ENCODE data around the gene GNAS. TPM values are rescaled to one million over a fixed set of nuclear protein-coding genes. Genes with fewer than 3 reads are reported as not detected.

The GNAS gene
- total RNA-seq, 2 experiments from 2014 or later: 638 to 913 TPM

DNA sequence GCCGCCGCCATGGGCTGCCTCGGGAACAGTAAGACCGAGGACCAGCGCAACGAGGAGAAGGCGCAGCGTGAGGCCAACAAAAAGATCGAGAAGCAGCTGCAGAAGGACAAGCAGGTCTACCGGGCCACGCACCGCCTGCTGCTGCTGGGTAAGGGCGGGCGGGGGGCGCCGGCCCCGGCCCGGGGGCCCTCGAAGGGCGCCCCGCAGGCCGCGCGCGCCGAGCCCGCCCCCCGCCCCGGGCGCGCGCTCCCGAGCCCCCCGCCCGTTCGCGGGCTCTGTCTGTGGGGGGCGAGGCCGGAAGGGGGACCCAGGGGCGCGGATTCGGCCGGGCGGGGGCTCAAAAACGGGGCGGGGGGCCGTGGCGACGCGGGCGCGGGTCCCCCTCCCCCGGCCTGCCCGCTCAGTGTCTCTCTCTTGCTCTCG, 39.2 kb downstream of the GNAS start:
- TF ChIP-seq, protein P1, sequence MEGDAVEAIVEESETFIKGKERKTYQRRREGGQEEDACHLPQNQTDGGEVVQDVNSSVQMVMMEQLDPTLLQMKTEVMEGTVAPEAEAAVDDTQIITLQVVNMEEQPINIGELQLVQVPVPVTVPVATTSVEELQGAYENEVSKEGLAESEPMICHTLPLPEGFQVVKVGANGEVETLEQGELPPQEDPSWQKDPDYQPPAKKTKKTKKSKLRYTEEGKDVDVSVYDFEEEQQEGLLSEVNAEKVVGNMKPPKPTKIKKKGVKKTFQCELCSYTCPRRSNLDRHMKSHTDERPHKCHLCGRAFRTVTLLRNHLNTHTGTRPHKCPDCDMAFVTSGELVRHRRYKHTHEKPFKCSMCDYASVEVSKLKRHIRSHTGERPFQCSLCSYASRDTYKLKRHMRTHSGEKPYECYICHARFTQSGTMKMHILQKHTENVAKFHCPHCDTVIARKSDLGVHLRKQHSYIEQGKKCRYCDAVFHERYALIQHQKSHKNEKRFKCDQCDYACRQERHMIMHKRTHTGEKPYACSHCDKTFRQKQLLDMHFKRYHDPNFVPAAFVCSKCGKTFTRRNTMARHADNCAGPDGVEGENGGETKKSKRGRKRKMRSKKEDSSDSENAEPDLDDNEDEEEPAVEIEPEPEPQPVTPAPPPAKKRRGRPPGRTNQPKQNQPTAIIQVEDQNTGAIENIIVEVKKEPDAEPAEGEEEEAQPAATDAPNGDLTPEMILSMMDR (conservative IDR thresholded peaks at IDR 0.05; ENCODE audit: low read length): no peak
- no peak for TF ChIP-seq EZH2phosphoT487 (IDR thresholded peaks at IDR 0.05; ENCODE audit: borderline replicate concordance, low read depth, low read length)
- DNase-seq (ENCODE audit: low spot score): peak; percentile 68
- intact Hi-C loops (cut with micrococcal nuclease; ENCODE audit: unreplicated experiment): loop anchor here (1.0 to 5.0 kb wide), 6 partner anchors 16 to 276 kb away; partner anchors contain the start of genes ATP5F1E, NELFCD and PRELID3B
- Histone ChIP-seq H3K9me3 (ENCODE audit: low read length) (no peaks in the 10 kb centered on the region), H3K36me3 (ENCODE audit: insufficient read depth, low read length) (peaks cover 35% of the 10 kb centered on the region), H4K20me1 (ENCODE audit: insufficient read depth, low read length) (peaks cover 34% of the 10 kb centered on the region), H3K27ac (ENCODE audit: low read depth, low read length, poor library complexity, severe bottlenecking) (peak overlapping the region; percentile 91), H3K79me2 (ENCODE audit: insufficient read depth, low read depth, low read length) (peaks cover 67% of the 10 kb centered on the region), H2AFZ (ENCODE audit: low read length) (no peak overlapping the region), H3K9me2 (ENCODE audit: insufficient read depth, low read length) (no peaks in the 10 kb centered on the region), H3K4me2 (ENCODE audit: low read length) (peak overlapping the region; percentile 95; the same call in 1 of the 2 replicates), H3K4me1 (ENCODE audit: insufficient read depth, low read length, poor library complexity, severe bottlenecking) (peaks cover 49% of the 10 kb centered on the region), H3K4me3 (ENCODE audit: low read depth, low read length, poor library complexity, severe bottlenecking) (peak overlapping the region; percentile 90)
- ChIA-PET CTCF (ENCODE audit: unreplicated experiment) (no interaction called here), POLR2A (interaction anchor here (0.7 kb wide), 1 partner anchor 140 kb away, joined by 3 read pairs; the partner anchor contains the start of gene ATP5F1E)
- no TSS peak for BruUV-seq (replicated peaks)

DNA sequence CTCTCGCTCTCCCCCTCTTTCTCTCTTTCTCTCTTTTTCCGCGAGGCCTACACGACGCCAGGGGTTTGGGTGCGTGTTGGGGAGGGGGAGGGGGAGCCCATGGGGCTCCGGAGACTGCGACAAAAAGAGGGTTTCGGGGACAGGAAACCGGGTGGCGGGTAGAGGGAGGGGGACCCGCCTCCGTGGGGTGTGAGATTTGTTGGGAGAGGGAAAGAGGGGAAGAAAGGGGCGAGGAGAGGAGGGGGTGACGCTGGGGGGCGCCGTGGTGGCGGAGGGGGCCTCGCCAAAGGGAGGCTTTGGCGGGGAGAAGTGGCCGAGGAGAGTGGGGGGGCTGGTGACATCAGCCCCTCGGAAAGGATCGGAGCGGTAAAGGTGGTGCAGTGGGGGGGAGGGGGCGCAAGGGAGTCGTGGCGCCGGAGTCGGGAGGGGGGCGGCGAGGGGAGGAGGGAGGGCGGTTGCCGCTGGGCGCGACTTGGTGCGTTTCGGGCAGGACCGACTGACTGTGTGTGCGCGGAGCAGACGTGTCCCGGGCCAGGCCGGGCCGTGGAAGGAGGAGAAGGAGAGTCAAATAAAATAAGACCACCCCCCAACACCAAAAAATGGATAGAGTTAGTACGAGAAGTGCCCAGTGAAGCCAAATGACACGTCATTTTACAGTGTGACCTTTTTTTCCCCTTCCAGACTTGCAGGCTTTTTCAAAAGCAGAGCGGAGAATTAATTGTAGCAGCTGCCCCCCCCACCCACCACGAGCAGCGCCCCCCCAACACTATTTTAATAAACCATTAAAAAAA, 39.8 kb downstream of the GNAS start:
- CTCF ChIA-PET (ENCODE audit: unreplicated experiment): no interaction called here
- POLR2A ChIA-PET: no interaction called here
- intact Hi-C loops (cut with micrococcal nuclease; ENCODE audit: unreplicated experiment): loop anchor here (1.0 to 5.0 kb wide), 6 partner anchors 15 to 275 kb away; partner anchors contain the start of genes ATP5F1E, NELFCD and PRELID3B
- peaks cover 43% of the 10 kb centered on the region for H3K4me1 ChIP-seq (ENCODE audit: insufficient read depth, low read length, poor library complexity, severe bottlenecking)
- H4K20me1 ChIP-seq (ENCODE audit: insufficient read depth, low read length): peaks cover 36% of the 10 kb centered on the region
- no peak for TF ChIP-seq EZH2phosphoT487 (IDR thresholded peaks at IDR 0.05; ENCODE audit: borderline replicate concordance, low read depth, low read length)
- TF ChIP-seq, protein P1 (conservative IDR thresholded peaks at IDR 0.05; ENCODE audit: low read length): peak; percentile 62
- peak overlapping the region; percentile 95 for H3K4me2 ChIP-seq (ENCODE audit: low read length)
- H3K9me2 ChIP-seq (ENCODE audit: insufficient read depth, low read length): no peaks in the 10 kb centered on the region
- no peaks in the 10 kb centered on the region for H3K9me3 ChIP-seq (ENCODE audit: low read length)
- peak; percentile 84 for DNase-seq (ENCODE audit: low spot score)
- H3K79me2 ChIP-seq (ENCODE audit: insufficient read depth, low read depth, low read length): peaks cover 73% of the 10 kb centered on the region
- no TSS peak for BruUV-seq (replicated peaks)
- peaks cover 41% of the 10 kb centered on the region for H3K36me3 ChIP-seq (ENCODE audit: insufficient read depth, low read length)
- 0 out of 2 replicates have a peak overlapping the region, but pooled peaks have one; percentile 28 for H2AFZ ChIP-seq (ENCODE audit: low read length)
- H3K4me3 ChIP-seq (ENCODE audit: low read depth, low read length, poor library complexity, severe bottlenecking): peak overlapping the region; percentile 90
- H3K27ac ChIP-seq (ENCODE audit: low read depth, low read length, poor library complexity, severe bottlenecking): peak overlapping the region; percentile 91

DNA sequence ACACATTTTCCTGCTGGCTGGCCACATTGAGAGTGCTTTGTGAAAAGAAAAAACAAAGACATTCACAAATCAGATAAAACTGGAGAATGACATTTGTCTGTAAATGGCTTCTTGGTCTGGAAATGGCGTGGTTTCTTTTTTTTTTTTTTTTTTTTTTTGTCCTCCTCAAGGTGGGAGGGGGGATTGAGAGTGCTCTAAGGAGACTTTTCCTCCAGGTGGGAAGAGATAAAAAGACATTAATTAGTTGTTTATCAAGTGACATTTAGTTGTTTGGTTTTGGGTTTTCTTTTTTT, 40.4 kb downstream of the GNAS start:
- intact Hi-C loops (cut with micrococcal nuclease; ENCODE audit: unreplicated experiment): loop anchor here (1.0 to 5.0 kb wide), 6 partner anchors 14 to 274 kb away; partner anchors contain the start of genes ATP5F1E, NELFCD and PRELID3B
- TF ChIP-seq, protein P1 (conservative IDR thresholded peaks at IDR 0.05; ENCODE audit: low read length): no peak
- no peak for TF ChIP-seq EZH2phosphoT487 (IDR thresholded peaks at IDR 0.05; ENCODE audit: borderline replicate concordance, low read depth, low read length)
- Histone ChIP-seq H3K4me1 (ENCODE audit: insufficient read depth, low read length, poor library complexity, severe bottlenecking) (peaks cover 38% of the 10 kb centered on the region), H4K20me1 (ENCODE audit: insufficient read depth, low read length) (peaks cover 36% of the 10 kb centered on the region), H3K4me2 (ENCODE audit: low read length) (peak overlapping the region; percentile 95), H3K36me3 (ENCODE audit: insufficient read depth, low read length) (peaks cover 47% of the 10 kb centered on the region), H3K27ac (ENCODE audit: low read depth, low read length, poor library complexity, severe bottlenecking) (peak overlapping the region; percentile 91), H3K9me2 (ENCODE audit: insufficient read depth, low read length) (no peaks in the 10 kb centered on the region), H3K9me3 (ENCODE audit: low read length) (no peaks in the 10 kb centered on the region), H3K4me3 (ENCODE audit: low read depth, low read length, poor library complexity, severe bottlenecking) (peak overlapping the region; percentile 90), H2AFZ (ENCODE audit: low read length) (no peak overlapping the region), H3K79me2 (ENCODE audit: insufficient read depth, low read depth, low read length) (peaks cover 74% of the 10 kb centered on the region)
- BruUV-seq (replicated peaks): no TSS peak
- peak; percentile 44 for DNase-seq (ENCODE audit: low spot score)
- CTCF ChIA-PET (ENCODE audit: unreplicated experiment): no interaction called here
- POLR2A ChIA-PET: no interaction called here

Data from OCI-LY7 (cell line).